HG03378 (cell line): Measurements from ENCODE around the gene C16orf54.
A peak's percentile ranks its signal among the peaks of the same experiment; 100 is the strongest.
"Not testable (repeated sequence)": the region's sequence is repeated elsewhere in the genome, so short reads cannot be mapped to it uniquely, and the experiment has no call there.

Experiments
- ATAC-seq: cut with Tn5 transposase; IDR thresholded peaks from one replicate; pipeline ENCODE4 v1.9.1; 2021; ENCODE audit warnings: mild to moderate bottlenecking, moderate library complexity; ENCODE audit not compliant: unreplicated experiment

C16orf54 gene

GRCh38 chr16:29745853-29746345 is at the start of gene C16orf54:
Gene C16orf54 (minus strand): TSS chr16:29745990. CDS start chr16:29744951, 1,039 bp downstream.
- ATAC-seq = peak; percentile 70

- ATAC-seq = no peak
Measured at GRCh38 chr16:29794231-29794710, 48.5 kb upstream of the C16orf54 start.

GRCh38 chr16:29793153-29793552 is 47.4 kb upstream of the C16orf54 start:
- not testable (repeated sequence) for ATAC-seq

GRCh38 chr16:29791845-29792807 is 46.3 kb upstream of the C16orf54 start:
- no peak for ATAC-seq

- peak; percentile 5 for ATAC-seq
Measured at GRCh38 chr16:29790949-29791844, 45.4 kb upstream of the C16orf54 start.

GRCh38 chr16:29790183-29790948 is 44.6 kb upstream of the C16orf54 start, which contains the start of gene KIF22:
Gene KIF22 (plus strand): TSS chr16:29790751. CDS start chr16:29790760, 9 bp downstream.
- ATAC-seq = peak; percentile 79

GRCh38 chr16:29789775-29790182 is 44.0 kb upstream of the C16orf54 start:
- no peak for ATAC-seq

GRCh38 chr16:29787155-29787554 is 41.4 kb upstream of the C16orf54 start:
- ATAC-seq = not testable (repeated sequence)

GRCh38 chr16:29784901-29785500 is 39.2 kb upstream of the C16orf54 start:
- no peak for ATAC-seq

- ATAC-seq = no peak
Measured at GRCh38 chr16:29784157-29784556, 38.4 kb upstream of the C16orf54 start.

- not testable (repeated sequence) for ATAC-seq
Measured at GRCh38 chr16:29783094-29783953, 37.5 kb upstream of the C16orf54 start.

- ATAC-seq = no peak
Measured at GRCh38 chr16:29779474-29779873, 33.7 kb upstream of the C16orf54 start.

GRCh38 chr16:29777576-29778350 is 32.0 kb upstream of the C16orf54 start, which contains the start of gene ZG16:
Gene ZG16 (plus strand): TSS chr16:29778256. CDS start chr16:29779267, 1,011 bp downstream.
- no peak for ATAC-seq

- ATAC-seq = no peak
Measured at GRCh38 chr16:29775742-29776408, 30.1 kb upstream of the C16orf54 start.

GRCh38 chr16:29774730-29775129 is 28.9 kb upstream of the C16orf54 start:
- no peak for ATAC-seq

- not testable (repeated sequence) for ATAC-seq
Measured at GRCh38 chr16:29772330-29772729, 26.5 kb upstream of the C16orf54 start.

GRCh38 chr16:29770250-29770929 is 24.6 kb upstream of the C16orf54 start:
- ATAC-seq = no peak
